CD4-positive, alpha-beta T cell treated with Interleukin-6 at 100 ng/mL for 8 hours (primary cell): ENCODE data around the gene GANC.
"Not testable (repeated sequence)": the region's sequence is repeated elsewhere in the genome, so short reads cannot be mapped to it uniquely, and the experiment has no call there.

ENCODE experiments used
- DNase-seq: peaks from one replicate; pipeline ENCODE4 v3.0.0-alpha.2; 2020; ENCODE audit warnings: mixed read lengths, low spot score

Gene GANC, protein sequence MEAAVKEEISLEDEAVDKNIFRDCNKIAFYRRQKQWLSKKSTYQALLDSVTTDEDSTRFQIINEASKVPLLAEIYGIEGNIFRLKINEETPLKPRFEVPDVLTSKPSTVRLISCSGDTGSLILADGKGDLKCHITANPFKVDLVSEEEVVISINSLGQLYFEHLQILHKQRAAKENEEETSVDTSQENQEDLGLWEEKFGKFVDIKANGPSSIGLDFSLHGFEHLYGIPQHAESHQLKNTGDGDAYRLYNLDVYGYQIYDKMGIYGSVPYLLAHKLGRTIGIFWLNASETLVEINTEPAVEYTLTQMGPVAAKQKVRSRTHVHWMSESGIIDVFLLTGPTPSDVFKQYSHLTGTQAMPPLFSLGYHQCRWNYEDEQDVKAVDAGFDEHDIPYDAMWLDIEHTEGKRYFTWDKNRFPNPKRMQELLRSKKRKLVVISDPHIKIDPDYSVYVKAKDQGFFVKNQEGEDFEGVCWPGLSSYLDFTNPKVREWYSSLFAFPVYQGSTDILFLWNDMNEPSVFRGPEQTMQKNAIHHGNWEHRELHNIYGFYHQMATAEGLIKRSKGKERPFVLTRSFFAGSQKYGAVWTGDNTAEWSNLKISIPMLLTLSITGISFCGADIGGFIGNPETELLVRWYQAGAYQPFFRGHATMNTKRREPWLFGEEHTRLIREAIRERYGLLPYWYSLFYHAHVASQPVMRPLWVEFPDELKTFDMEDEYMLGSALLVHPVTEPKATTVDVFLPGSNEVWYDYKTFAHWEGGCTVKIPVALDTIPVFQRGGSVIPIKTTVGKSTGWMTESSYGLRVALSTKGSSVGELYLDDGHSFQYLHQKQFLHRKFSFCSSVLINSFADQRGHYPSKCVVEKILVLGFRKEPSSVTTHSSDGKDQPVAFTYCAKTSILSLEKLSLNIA (N-terminal part only)

DNA sequence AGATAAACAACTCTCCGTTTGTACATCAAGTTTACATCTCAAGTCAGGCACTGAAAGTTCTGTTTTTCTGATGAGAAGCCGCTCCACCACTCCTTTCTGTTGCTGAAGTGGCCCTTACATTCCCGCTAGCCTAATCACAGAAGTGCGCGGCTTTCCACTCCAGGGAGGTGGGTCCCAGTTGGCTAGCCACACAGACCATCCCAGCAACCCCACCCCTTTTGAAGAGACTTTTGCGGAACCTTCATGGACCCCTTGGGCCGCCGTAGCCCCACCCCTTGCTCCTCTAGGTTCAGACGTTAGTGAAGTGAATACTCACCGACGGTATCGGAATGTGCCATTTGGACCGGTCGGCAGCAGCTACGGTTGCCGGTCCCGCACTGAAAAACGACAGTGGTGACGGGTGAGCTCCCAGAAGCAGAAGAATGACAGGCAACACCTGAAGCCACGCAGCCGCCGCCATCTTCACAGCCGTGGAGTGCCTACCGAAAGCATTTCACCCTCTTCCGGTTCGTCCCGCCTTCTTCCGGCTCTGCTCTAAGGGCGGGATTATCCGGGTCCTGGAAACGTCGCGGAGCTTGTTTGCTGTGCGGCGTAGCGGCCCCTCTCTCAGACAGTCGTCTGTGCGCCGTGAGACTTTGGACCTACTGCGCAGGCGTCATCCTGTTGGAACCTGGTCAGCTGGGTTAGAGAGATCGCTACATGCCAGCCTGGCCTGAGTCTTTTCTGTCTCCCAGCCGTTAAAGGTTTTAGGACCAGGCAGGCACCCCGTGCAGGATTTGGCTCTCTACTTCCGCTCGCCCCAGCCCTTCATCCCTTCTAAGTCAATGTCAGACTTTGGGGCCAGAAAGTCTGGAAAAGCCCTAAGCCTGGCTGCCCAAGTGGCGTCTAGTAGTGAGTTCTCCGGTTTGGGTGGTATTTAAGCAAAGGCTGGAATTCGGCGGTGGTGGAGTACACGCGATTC lies at the start of gene GANC, which contains the start of gene TMEM87A:
Gene GANC, plus strand, starts transcription at position 263 of the 961 bp plus-strand sequence. CDS start 1,281 bp downstream, outside the sequence.
Gene TMEM87A, minus strand, starts transcription at position 495 of the 961 bp plus-strand sequence. Its CDS starts 35 bp downstream, at position 460.
- DNase-seq, result peak; percentile 96

DNA sequence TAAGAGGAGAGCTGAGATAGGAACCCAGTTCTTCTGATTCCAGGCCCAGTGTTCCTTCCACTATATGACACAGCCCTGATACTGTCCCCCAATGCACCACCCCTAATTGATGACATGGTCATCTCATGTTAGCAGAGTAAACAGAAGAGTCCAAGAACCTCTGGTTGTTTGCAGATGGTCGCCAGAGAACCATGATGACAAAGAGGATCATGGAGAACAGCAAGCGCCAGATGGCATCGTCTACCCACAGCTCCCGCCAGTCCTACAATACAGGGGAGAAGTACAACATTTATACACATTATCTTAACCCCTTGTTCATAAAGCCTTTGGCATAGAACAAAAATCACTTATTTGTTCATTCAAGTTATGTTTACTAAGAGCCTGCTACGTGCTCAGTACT lies 46.4 kb upstream of the GANC start:
- DNase-seq, result no peak

DNA sequence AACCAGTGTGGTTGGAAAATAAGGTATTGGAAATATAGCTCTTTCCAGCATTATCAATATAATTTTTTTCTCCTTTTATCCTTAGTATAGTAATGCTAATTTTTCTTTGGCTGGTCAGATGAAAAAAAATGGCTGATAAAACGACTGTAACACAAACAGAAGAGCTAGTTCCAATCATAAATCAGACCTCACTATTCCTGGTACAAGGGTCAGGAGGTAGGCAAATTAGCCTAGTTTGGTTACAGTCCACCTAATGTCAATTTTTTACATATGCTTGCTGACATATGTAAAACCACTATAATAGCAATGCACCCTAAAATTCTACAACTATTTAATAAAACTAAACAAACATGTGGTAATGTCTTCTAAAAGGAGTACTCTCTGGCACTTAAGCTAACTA lies 45.0 kb upstream of the GANC start:
- no peak for DNase-seq

DNA sequence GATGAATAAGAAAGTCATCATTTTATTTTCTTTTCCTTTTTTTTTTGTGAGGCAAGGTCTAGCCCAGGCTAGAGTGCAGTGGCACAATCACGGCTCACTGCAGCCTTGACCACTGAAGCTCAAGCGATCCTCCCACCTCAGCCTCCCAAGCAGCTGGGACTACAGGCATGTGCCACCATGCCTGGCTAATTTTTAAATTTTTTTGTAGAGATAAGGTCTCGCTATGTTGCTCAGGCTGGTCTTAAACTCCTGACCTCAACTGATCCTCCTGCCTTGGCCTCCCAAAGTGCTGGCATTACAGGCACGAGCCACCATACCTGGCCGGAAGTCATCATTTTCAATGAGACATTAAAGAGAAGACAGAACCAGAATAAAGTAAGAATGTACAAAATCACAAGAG lies 44.0 kb upstream of the GANC start:
- DNase-seq, result not testable (repeated sequence)

DNA sequence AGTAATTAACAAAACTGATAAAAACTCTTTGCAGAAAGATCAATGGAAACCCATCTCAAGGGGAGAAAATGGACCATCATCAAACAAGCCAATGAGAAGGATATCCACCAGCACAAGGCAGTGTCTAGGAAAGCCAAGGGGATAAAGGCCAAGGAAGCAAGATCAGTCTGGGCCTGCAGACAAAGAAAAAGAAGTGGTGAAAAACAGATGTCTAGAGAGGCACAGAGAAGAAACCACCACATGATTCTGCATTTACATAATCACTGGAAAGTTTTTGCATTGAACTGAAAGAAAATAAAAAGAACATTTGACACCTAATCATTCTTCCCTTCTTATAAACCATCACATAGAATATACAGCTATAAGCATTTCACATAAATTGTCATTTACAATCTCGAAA lies 41.9 kb upstream of the GANC start:
- no peak for DNase-seq

DNA sequence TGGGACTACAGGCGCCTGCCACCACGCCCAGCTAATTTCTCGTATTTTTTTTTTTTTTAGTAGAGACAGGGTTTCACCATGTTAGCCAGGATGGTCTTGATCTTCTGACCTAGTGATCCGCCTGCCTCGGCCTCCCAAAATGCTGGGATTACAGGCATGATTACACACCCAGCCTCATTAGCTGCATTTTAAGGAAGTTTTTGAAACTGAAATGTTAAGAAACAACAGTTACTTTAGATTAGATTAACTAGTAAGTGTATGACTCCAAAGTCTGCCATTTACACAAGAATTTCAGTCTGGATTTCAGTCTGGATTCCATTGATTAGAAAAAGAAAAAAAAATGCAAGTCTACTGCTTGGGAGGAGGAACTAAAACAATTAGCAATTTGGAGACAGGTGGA lies 40.4 kb upstream of the GANC start:
- no peak for DNase-seq

DNA sequence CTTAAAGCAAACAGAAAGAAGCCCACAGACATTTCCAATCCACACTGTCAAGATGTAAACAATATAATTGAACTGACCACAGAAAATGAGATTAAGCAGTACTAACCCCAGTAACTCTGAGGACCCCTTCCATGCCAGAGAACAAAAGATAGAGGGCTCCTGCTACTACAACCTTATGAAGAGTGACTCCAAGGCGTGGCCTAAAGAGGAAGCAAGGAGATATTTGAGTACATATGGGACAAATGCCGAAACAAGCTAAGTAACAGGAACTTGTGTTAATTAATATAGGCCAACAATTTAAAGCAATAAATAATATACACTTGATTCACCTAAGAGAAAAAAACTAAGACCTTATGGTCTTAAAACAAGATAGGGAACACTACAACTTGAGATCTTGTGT lies 39.9 kb upstream of the GANC start:
- no peak for DNase-seq

DNA sequence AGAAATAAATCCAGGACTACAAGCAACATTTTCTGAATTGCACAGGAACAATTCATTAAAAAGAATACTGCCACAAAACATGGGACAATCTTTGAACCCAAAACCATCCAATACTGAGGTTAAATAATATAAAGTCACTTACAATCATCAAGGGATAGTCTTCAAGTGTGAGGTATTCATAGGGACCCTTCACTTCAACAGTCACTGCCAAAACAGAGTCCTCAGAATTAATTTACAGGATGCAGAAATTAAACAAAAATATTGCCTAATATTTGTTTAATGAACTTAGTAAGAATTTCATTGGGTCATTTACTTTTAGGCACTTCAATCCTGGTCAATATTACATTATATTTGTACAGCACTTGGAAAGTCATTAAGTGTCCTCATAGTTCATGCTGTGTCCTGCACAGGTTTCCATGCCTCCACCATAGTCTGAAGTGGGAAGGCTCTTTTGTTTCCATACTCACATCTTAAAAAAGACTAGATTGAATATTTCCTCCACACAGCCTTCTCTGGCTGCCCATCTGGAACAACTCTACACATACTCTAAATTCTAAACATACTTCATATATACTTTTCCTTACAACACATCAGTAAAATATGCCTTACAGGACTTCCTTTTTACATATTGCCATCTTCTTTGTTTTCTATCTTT lies 33.3 kb upstream of the GANC start:
- DNase-seq, result no peak

DNA sequence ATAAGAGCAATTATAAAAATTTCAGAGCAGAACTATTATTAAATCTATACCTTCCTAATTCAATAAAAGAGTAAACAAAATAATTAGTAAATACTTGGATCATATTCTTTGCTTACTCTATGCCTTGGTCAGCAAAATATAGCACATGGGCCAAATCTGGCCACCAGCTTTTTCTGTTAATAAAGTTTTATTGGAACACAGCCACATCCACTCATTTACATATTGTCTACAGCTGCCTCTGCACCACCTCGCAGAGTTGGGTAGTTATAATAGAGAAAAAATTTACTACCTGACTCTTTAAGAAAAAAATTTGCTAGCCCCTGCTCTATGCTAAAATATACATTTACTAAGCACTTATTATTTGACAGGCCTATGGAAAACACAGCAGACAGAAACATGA lies 32.2 kb upstream of the GANC start:
- DNase-seq, result no peak

DNA sequence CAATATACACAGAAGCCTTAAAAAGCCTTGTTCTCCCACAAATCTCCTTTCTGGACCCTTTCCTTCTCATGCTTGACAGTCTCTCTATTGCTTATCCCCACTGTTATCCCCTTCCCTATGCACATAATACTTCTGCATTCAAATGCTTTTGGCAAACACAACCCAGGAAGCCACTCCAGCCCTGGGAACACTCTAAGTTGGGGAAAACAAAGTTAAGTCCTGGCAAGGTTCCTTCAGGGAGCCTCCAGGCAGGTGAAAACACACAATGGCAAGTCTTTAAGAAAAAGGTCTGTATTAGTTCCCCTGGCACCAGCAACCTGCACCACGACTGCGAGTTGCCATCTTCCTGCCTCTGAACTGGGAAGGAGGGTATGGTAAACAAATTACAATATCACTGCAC lies 19.7 kb upstream of the GANC start:
- no peak for DNase-seq

DNA sequence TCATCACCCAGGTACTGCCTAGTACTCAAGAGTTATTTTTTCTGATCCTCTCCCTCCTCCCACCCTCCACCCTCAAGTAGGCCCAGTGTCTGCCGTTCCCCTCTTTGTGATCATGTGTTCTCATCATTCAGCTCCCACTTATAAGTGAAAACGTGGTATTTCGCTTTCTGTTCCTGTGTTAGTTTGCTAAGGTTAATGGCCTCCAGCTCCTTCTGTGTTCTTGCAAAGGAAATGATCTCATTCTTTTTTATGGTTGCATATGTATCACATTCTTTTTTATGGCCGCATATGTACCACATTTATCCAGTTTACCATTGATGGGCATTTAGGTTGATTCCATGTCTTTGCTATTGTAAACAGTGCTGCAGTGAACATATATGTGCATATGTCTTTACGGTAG lies 8.2 kb upstream of the GANC start:
- DNase-seq, result no peak

DNA sequence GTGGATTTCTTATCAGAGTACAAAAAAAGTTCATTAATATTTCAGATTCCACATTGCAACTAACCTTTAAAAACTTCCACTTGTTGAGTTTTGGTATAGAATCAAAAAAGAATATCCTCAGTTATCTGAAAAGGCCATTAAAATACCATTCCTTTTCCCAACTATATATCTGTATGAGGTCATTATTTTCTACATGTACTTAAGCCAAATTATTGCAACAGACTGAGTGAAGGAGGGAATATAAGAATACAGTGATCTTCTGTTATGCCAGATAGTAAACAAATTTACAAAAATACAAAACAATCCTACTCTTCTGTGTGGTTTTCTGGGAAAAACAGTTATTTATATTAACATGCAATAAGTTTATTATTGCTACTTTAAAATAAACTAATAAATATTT lies 5.7 kb upstream of the GANC start:
- DNase-seq, result no peak

DNA sequence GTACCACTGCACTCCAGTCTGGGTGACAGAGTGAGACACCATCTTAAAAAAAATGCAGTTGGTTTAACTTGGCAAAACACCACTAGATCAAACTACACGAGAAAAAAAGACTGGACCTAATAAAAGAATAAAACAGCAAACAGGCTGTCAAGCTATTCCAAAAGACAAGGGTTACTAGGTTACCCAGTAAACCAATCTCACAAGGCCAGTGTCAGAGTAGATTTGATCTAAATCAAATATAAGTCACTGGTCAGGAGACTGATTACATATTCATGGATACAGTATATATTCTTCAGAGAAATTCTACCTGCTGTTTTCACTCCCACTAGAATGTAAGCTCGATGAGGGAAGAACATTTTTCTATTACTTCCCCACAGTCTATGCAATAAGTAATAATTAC lies 2.5 kb upstream of the GANC start:
- DNase-seq, result no peak

DNA sequence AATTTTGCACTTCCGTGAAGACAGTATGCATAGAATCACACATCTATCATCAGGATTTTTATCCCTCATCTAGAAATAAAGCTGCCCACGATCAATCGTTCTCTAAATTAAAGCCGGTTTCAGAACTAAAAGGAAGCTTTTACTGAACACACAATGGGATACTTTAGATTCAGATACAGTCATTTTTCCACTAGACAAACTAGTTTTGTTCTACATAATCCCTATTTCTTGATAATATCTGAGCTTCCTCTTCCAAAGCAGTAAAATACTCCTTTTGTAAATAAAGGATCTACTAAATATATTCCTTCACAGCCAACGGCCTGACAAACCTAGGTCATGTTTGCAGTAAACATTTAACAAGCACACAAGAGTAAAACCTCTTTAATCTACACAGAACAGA lies 2.0 kb upstream of the GANC start:
- no peak for DNase-seq

DNA sequence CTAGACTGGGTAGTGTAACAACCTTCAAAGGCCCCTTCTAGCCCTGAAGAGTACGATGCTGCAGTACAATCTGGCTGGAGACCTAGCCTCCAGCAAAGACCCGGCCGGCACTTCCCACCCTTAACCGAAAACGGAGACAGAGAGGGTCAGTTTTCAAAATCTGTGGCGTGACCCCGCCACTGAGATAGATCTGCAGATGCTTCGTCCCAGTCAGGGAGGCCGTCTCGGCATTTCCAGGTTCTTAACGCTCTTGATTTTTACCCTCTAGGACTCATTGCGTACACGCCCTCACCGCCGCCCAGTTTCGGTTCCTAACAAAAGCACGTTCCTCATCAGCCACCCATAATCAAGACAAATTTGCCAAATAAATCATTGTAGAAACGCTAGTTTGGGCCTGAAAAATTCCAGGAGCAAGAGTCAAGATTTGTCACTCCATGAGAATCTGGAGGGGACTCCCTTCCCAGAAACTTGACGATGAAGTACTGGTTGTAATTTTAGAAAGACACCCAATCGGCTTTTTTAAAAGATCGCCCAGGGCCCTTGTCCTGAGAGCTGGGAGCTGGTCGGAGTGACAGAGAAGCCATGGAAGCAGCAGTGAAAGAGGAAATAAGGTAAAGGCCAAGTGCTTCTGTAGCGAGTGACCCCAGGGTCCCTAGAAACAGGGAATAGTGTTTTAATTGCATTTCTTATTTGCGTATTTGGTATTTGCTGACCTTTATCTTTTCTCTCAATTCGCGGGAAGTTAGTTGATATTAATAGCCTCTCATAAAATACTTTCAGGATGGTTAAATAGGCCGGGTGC lies 1.1 kb downstream of the GANC start:
- DNase-seq, result peak; percentile 52

DNA sequence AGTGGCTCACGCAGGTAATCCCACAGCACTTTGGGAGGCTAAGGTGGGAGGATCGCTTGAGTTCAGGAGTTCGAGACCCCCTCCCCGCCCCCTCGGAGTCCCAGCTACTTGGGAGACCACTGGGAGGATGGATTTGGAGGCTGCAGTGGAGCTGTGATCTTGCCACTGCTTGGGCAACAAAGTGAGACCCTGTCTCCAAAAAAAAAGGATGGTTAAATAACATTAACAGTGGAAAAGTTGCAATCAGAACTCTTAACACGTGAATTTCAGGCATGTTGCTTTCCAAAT lies 1.6 kb downstream of the GANC start:
- DNase-seq, result no peak

DNA sequence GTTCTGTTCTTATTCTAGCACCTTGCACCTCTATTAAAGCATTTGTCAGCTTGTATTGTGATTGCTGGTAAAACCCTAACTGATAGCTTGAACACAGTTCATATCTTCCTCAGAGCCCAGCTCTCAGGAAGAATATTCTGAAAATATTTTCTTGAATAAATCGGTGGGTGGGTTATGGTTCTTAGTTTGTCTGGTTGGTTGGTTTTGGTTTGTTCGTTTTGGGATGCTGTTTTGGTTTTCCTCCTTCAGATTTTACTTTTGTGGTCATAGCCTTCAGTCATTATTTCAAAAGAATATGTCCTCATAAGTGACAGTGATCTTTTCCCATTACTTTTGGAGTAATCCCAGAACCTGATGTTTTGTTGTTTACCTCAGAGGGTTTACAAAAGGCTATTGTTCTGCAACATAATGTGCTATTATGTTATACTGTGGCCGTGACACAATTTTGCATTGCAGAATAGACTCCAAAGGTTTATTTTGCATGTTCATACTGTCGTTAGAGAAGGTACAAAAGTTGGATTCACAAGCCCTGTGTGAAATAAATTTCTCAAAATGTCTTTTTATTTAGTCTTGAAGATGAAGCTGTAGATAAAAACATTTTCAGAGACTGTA lies 2.9 kb downstream of the GANC start:
- DNase-seq, result no peak

DNA sequence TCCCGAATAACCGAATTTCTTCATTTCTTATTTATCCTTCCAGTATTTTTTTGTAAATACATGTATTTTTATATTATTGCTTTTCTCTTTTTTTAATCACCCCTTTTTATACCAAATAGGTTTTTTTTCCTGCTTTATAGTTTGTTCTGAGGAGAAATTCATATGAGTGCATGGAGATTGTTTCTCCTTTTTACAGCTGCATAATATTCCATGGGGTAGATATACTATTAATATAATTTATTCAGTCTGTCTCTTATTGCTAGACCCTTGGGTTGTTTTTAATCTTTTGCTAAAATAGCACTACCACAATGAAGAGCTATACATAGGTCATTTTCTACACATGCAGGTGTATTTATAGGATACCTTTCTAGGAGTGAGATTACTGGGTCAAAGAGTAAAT lies 3.8 kb downstream of the GANC start:
- no peak for DNase-seq

DNA sequence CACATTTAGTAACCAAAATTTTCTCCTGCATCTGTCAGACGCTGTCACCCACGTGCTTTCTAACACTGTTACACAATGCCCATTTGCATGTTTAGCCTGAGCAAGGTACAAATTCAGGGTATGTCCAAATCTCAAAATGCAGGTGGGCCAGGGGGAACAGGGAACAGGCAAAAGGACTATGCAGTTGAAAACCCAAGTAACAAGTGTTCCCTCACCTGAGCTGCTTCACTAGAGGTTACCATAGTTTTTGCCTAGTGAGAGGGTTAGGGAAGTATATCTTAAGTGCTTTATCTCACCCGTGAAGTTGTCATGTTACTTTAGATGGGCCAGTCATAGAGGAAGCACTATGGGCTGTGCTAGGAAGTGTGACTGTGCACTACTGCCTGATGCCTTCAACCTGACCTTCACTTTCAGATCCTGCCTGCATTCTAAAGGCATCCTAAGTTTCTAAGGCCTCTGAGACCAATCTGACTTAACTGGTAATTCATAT lies 6.3 kb downstream of the GANC start:
- no peak for DNase-seq

DNA sequence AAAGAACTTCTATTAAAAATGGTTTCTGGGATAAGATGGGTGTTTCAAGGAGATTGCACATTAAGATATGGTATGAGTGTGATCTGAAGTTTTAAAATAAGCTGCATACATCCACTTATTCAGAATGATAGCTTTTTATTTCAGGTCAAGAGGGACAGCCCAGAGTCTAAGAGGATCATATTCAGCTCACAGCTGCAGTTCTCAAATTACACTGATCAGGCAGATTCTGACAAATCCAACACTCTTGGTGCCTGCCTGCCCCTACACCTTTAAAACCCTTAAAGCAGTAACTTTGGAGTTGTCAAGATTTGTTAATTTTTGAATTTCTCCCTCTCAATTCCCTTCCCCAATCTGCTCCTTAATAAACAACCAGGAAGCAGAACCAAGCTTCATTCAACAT lies 9.3 kb downstream of the GANC start:
- no peak for DNase-seq
